ENCODE results near the gene HELZ. TPM values are rescaled to one million over a fixed set of nuclear protein-coding genes. Genes with fewer than 3 reads are reported as not detected.
A peak's percentile ranks its signal among the peaks of the same experiment; 100 is the strongest.
"Not testable (repeated sequence)": the region's sequence is repeated elsewhere in the genome, so short reads cannot be mapped to it uniquely, and the experiment has no call there.

HELZ gene
- total and polyA plus RNA-seq, 10 donors: 2.5 to 154 (median 88.7) TPM

GRCh38 chr17:67109111-67109510 lies 135.9 kb downstream of the HELZ start:
- intact Hi-C loops (cut with DNase I; ENCODE audit: low total_unique reads): no loop called here
- no peaks in the 10 kb centered on the region for H3K9me3 ChIP-seq
- H3K4me1 ChIP-seq: peaks cover 0 to 32% (median 8%) of the 10 kb centered on the region in 6 donors
- TF ChIP-seq POLR2A (IDR thresholded peaks at IDR 0.05) (no peak), POLR2AphosphoS5 (IDR thresholded peaks at IDR 0.05) (no peak), CTCF (IDR thresholded peaks at IDR 0.05 in 8 of 11, conservative IDR thresholded peaks at IDR 0.05 in 3 of 11) (no peak)
- H3K27ac ChIP-seq: no peak overlapping the region
- WGBS, 5 donors: 81 to 96% (median 93%) methylated on average over 5 of the region's 5 CpGs
- H3K4me3 ChIP-seq: no peak overlapping the region
- peaks cover 0 to 100% (median 68%) of the 10 kb centered on the region in 6 donors for H3K36me3 ChIP-seq
- no peak for DNase-seq
- H3K27me3 ChIP-seq (replicated peaks in 1 of 7): no peaks in the 10 kb centered on the region

DNA sequence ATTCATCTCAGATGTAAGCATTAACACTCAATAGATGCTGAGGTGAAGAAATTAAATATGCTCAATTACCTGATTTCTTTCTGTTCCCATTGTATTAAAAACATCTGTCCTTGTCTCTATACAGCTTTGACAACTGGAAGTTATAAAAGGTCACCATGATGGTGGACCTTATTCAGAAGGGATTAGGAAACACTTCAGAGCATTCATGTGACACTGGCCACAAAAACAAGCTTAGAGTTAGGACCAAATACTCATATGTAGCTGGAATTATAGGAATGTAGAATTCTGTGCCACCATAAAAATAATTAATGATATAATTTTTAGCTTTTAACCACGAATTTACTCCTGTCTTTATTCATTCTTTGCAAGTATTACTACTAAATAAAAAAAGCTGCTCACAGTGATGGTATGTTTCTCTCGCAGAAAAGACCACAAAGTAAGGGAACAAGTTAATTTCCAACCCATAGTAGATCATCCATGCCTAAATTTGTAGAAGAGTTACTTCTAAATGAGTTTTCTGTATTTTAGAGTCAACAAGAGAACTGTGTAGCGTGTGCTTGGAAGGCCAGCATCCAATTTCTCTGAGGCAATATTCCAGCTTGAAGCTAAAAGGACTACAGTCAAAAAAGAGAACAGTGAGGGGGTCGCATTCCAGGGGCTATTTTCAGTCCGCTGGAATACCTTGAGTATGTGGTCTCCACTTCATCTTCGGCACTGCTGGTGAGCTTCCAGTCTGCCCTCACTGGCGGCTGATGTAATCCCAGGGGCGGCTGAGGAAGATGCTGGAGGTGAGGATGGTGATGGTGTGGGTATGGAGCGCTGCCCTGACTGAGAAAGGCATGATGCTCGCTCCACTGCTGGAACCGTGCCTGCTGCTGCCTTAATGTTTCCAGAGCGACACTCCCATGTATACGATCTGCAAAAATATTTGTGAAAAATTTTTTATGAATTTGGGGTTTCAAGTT lies 136.9 kb downstream of the HELZ start:
- intact Hi-C loops (cut with DNase I; ENCODE audit: low total_unique reads): no loop called here
- 91 to 95% (median 94%) methylated on average over 13 of the region's 13 CpGs for WGBS, 5 donors
- Histone ChIP-seq H3K27me3 (replicated peaks in 1 of 7) (no peaks in the 10 kb centered on the region), H3K9me3 (no peaks in the 10 kb centered on the region), H3K27ac (no peak overlapping the region), H3K36me3 (peaks cover 0 to 93% (median 65%) of the 10 kb centered on the region in 6 donors), H3K4me1 (peaks cover 0 to 43% (median 9%) of the 10 kb centered on the region in 6 donors), H3K4me3 (no peak overlapping the region)
- TF ChIP-seq CTCF (IDR thresholded peaks at IDR 0.05 in 8 of 11, conservative IDR thresholded peaks at IDR 0.05 in 3 of 11) (no peak), POLR2AphosphoS5 (IDR thresholded peaks at IDR 0.05) (no peak), POLR2A (IDR thresholded peaks at IDR 0.05) (no peak)
- no peak for DNase-seq

DNA sequence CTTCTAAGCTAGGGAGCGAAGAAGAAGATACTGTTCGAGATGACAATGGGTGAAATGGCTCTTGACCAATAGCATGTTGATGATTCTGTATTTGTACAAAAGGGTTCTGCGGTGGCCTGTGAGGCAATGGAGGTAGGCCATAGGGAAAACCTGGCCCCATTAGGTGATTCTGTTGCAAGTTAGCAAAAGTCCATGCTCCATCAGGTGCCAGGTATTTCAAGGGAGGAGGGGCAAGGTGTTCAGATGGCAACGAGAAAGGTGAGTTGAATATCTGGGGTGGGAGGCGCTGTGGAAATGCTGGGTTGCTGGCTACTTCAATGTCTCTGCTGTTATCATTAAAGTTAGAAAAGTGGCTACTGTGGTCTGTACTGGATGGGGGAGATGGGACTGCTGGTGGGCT lies 137.8 kb downstream of the HELZ start:
- peaks cover 0 to 49% (median 12%) of the 10 kb centered on the region in 6 donors for H3K4me1 ChIP-seq
- intact Hi-C loops (cut with DNase I; ENCODE audit: low total_unique reads): no loop called here
- no peak for TF ChIP-seq POLR2AphosphoS5 (IDR thresholded peaks at IDR 0.05)
- TF ChIP-seq CTCF (IDR thresholded peaks at IDR 0.05 in 8 of 11, conservative IDR thresholded peaks at IDR 0.05 in 3 of 11): no peak
- TF ChIP-seq POLR2A (IDR thresholded peaks at IDR 0.05): no peak
- H3K27me3 ChIP-seq (replicated peaks in 1 of 7): no peaks in the 10 kb centered on the region
- H3K27ac ChIP-seq: no peak overlapping the region
- DNase-seq: no peak
- peaks cover 0 to 84% (median 57%) of the 10 kb centered on the region in 6 donors for H3K36me3 ChIP-seq
- H3K4me3 ChIP-seq: no peak overlapping the region
- no peaks in the 10 kb centered on the region for H3K9me3 ChIP-seq
- 94 to 99% (median 97%) methylated on average over 5 of the region's 5 CpGs for WGBS, 5 donors

GRCh38 chr17:67105213-67105612 lies 139.8 kb downstream of the HELZ start:
- peaks cover 0 to 58% (median 12%) of the 10 kb centered on the region in 6 donors for H3K4me1 ChIP-seq
- TF ChIP-seq POLR2AphosphoS5 (IDR thresholded peaks at IDR 0.05) (no peak), CTCF (IDR thresholded peaks at IDR 0.05 in 8 of 11, conservative IDR thresholded peaks at IDR 0.05 in 3 of 11) (no peak), POLR2A (IDR thresholded peaks at IDR 0.05) (no peak)
- no peak for DNase-seq
- no peaks in the 10 kb centered on the region for H3K9me3 ChIP-seq
- no peaks in the 10 kb centered on the region for H3K27me3 ChIP-seq (replicated peaks in 1 of 7)
- intact Hi-C loops (cut with DNase I; ENCODE audit: low total_unique reads): no loop called here
- H3K4me3 ChIP-seq: no peak overlapping the region
- H3K36me3 ChIP-seq: peaks cover 0 to 80% (median 49%) of the 10 kb centered on the region in 6 donors
- no peak overlapping the region for H3K27ac ChIP-seq

GRCh38 chr17:67104641-67105040 lies 140.4 kb downstream of the HELZ start:
- H3K4me3 ChIP-seq; intact Hi-C loops (cut with DNase I; ENCODE audit: low total_unique reads); DNase-seq; H3K27me3 ChIP-seq (replicated peaks in 1 of 7); H3K9me3 ChIP-seq: not testable (repeated sequence)
- Histone ChIP-seq H3K4me1 (peaks cover 0 to 64% (median 12%) of the 10 kb centered on the region in 6 donors), H3K36me3 (peaks cover 0 to 75% (median 46%) of the 10 kb centered on the region in 6 donors), H3K27ac (peak overlapping the region in 1 of 8 donors; percentile 9)
- 93 to 98% (median 96%) methylated on average over 7 of the region's 7 CpGs for WGBS, 5 donors
